SK-N-SH (cell line): ENCODE measurements around the gene EME2. TPM values are rescaled to one million over a fixed set of nuclear protein-coding genes. Genes with fewer than 3 reads are reported as not detected.

Experiments used
- CTCF ChIA-PET: fragments of 300-600, 350-600 bp; formaldehyde crosslinking; extraction: SDS; loops from one replicate; lab custom pipeline; 2021; lab: Yijun Ruan, JAX
- POLR2A ChIA-PET: fragments of 350-600 bp; sonication (Branson Sonifier 250); formaldehyde crosslinking; extraction: SDS; loops from one replicate; lab custom pipeline; 2020; ENCODE audit warnings: antibody characterized with exemption, inconsistent platforms; lab: Yijun Ruan, JAX
- DNase-seq: peaks from one replicate; pipeline ENCODE4 v3.0.0; 2012
- H2AFZ ChIP-seq: fragments of 200-600 bp; sonication (generic); 2 replicates; pipeline ENCODE4 v1.8.1; 2016; ENCODE audit warnings: antibody characterized with exemption, mild to moderate bottlenecking, low read depth
- H3F3A ChIP-seq: fragments of 200-600 bp; sonication (generic); replicated peaks from 2 replicates; pipeline ENCODE3; 2016; ENCODE audit warnings: antibody characterized with exemption, mild to moderate bottlenecking; ENCODE audit not compliant: insufficient read depth
- H3K27ac ChIP-seq, 2 experiments: fragments of 200-500 bp in 1 of 2; fragments of 200-600 bp in 1 of 2; sonication (Bioruptor generic) in 1 of 2; sonication (generic), shearing (Covaris generic) in 1 of 2; 2 replicates each; pipeline versions ENCODE4 v1.5.1 to v1.6.1; 2014 to 2016; ENCODE audit warnings: low read depth in 2 of 2, inconsistent platforms in 1 of 2, low read length in 1 of 2, mild to moderate bottlenecking in 1 of 2, mixed read lengths in 1 of 2
- H3K27me3 ChIP-seq: fragments of 200-600 bp; sonication (generic), shearing (Covaris generic); 2 replicates; pipeline ENCODE4 v1.6.1; 2016; ENCODE audit warnings: mixed run types; ENCODE audit not compliant: insufficient read depth
- H3K36me3 ChIP-seq, 2 experiments: fragments of 200-500 bp in 1 of 2; fragments of 200-600 bp in 1 of 2; sonication (Bioruptor generic) in 1 of 2; sonication (generic) in 1 of 2; replicated peaks in 1 of 2; 2 replicates each; pipeline versions ENCODE3 to v1.5.1; 2014 to 2016; ENCODE audit warnings: low read length in 1 of 2, mild to moderate bottlenecking in 1 of 2; ENCODE audit not compliant: insufficient read depth in 2 of 2, control insufficient read depth in 1 of 2
- H3K4me1 ChIP-seq, 2 experiments: fragments of 200-500 bp in 1 of 2; fragments of 200-600 bp in 1 of 2; sonication (Bioruptor generic) in 1 of 2; sonication (generic), shearing (Covaris generic) in 1 of 2; 2 replicates each; pipeline versions ENCODE4 v1.5.1 to v1.6.1; 2014 to 2016; ENCODE audit warnings: low read depth in 1 of 2, low read length in 1 of 2, mixed run types in 1 of 2; ENCODE audit not compliant: insufficient read depth in 2 of 2, control insufficient read depth in 1 of 2
- H3K4me2 ChIP-seq: fragments of 200-600 bp; sonication (generic), shearing (Covaris generic); 2 replicates; pipeline ENCODE4 v1.6.1; 2017; ENCODE audit warnings: mixed run types
- H3K4me3 ChIP-seq, 2 experiments: fragments of 200-500 bp in 1 of 2; fragments of 200-600 bp in 1 of 2; sonication (Bioruptor generic) in 1 of 2; sonication (generic), shearing (Covaris generic) in 1 of 2; 2 replicates each; pipeline versions ENCODE4 v1.5.1 to v1.8.1; 2014 to 2016; ENCODE audit warnings: low read depth in 2 of 2, inconsistent platforms in 1 of 2, low read length in 1 of 2, mild to moderate bottlenecking in 1 of 2, mixed read lengths in 1 of 2, moderate library complexity in 1 of 2
- H3K79me2 ChIP-seq: fragments of 200-600 bp; sonication (generic); 2 replicates; pipeline ENCODE4 v1.8.1; 2017; ENCODE audit warnings: mild to moderate bottlenecking; ENCODE audit not compliant: insufficient read depth
- H3K9ac ChIP-seq: fragments of 200-600 bp; sonication (generic); 2 replicates; pipeline ENCODE4 v1.6.1; 2017; ENCODE audit warnings: mixed run types
- H3K9me2 ChIP-seq: fragments of 200-600 bp; sonication (generic); 2 replicates; pipeline ENCODE4 v1.6.1; 2017; ENCODE audit warnings: mixed run types
- H3K9me3 ChIP-seq: fragments of 200-600 bp; sonication (generic); 2 replicates; pipeline ENCODE4 v1.6.1; 2017; ENCODE audit warnings: mixed run types, mild to moderate bottlenecking, moderate library complexity
- H4K20me1 ChIP-seq: fragments of 200-600 bp; sonication (generic); 2 replicates; pipeline ENCODE4 v1.6.1; 2017; ENCODE audit warnings: mild to moderate bottlenecking, mixed run types; ENCODE audit not compliant: insufficient read depth
- CHD2 ChIP-seq: fragments of 150-350 bp; IDR thresholded peaks from 2 replicates; pipeline ENCODE4 v1.6.1; 2018; ENCODE audit warnings: low read length; ENCODE audit not compliant: partially characterized antibody
- FOXJ3 ChIP-seq: sonication (generic); formaldehyde crosslinking; IDR thresholded peaks from 2 replicates; pipeline ENCODE4 v1.5.1; 2020; ENCODE audit warnings: mild to moderate bottlenecking, missing genetic modification reagents
- JUND ChIP-seq: IDR thresholded peaks from 2 replicates; pipeline ENCODE4 v1.4.0; 2012
- MXI1 ChIP-seq: IDR thresholded peaks from 2 replicates; pipeline ENCODE4 v1.6.1; 2012; ENCODE audit warnings: mild to moderate bottlenecking, low read depth, low read length, improper control_type of control experiment
- PBX3 ChIP-seq: IDR thresholded peaks from 2 replicates; pipeline ENCODE4; 2012
- RCOR1 ChIP-seq: fragments of 150-350 bp; IDR thresholded peaks from 2 replicates; pipeline ENCODE4 v1.6.1; 2017; ENCODE audit warnings: antibody characterized with exemption, low read length
- REST ChIP-seq: IDR thresholded peaks from 2 replicates; pipeline ENCODE4 v1.6.1; 2012; ENCODE audit warnings: mild to moderate bottlenecking, low read depth, low read length, moderate library complexity
- RFX5 ChIP-seq: IDR thresholded peaks from 2 replicates; pipeline ENCODE4 v1.6.1; 2012; ENCODE audit warnings: mild to moderate bottlenecking, improper control_type of control experiment, low read length
- RXRA ChIP-seq: IDR thresholded peaks from 2 replicates; pipeline ENCODE4 v1.4.0; 2012; ENCODE audit warnings: low read depth, mild to moderate bottlenecking, borderline replicate concordance
- SIN3A ChIP-seq: IDR thresholded peaks from 2 replicates; pipeline ENCODE4 v1.6.1; 2012; ENCODE audit warnings: low read depth, mild to moderate bottlenecking, low read length, moderate library complexity, borderline replicate concordance
- TEAD4 ChIP-seq: IDR thresholded peaks from 2 replicates; pipeline ENCODE4 v1.4.0; 2012; ENCODE audit warnings: mild to moderate bottlenecking, borderline replicate concordance; ENCODE audit not compliant: insufficient read depth
- USF1 ChIP-seq: IDR thresholded peaks from 2 replicates; pipeline ENCODE4 v1.4.0; 2012; ENCODE audit warnings: low read depth, borderline replicate concordance
- WGBS: methylation state at CpG from one replicate; pipeline ENCODE4 v1.1.6; 2017; ENCODE audit warnings: low lambda C conversion rate; 5-methylcytosine and 5-hydroxymethylcytosine counted together
- polyA plus RNA-seq, 3 experiments: library from polyadenylated mRNA; depleted of rRNA; stranded (reverse); fragments of >200 nt; gene quantifications; 2 replicates each; pipeline ENCODE4 v1.2.3, GENCODE V29; 2012

The EME2 gene
- polyA plus RNA-seq, 1 of the 3 experiments (the other 2 are of a cell fraction): 10.1 TPM

DNA sequence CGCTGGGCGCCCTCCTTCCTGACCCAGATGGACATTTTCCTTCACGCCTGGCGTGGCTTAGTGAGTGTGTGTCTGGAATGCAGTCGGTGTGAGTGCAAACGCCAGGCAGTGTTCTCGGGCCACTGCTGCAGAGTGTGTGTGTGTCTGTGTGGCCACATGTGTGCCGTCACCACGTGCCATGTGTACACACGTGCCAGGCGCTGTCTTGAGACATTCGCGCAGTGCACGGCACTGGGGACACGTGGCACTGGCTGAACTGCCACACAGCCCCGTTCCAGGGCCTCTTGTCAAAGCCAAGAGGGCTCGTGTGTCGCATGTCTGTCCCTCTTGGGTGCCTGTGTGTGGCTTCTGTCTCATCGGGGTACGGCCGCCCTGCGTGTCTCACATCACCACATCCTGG lies 37.8 kb upstream of the EME2 start:
- no peak overlapping the region for H3K9ac ChIP-seq
- ChIA-PET CTCF (no interaction called here), POLR2A (no interaction called here)
- DNase-seq: no peak
- no peak overlapping the region for H2AFZ ChIP-seq
- H3K79me2 ChIP-seq: 0 out of 2 replicates have a peak, but pooled peaks cover 4% of the 10 kb centered on the region
- peaks cover 45% of the 10 kb centered on the region for H3F3A ChIP-seq
- H3K9me2 ChIP-seq: no peaks in the 10 kb centered on the region
- WGBS: 99% methylated on average over 13 of the region's 22 CpGs
- no peaks in the 10 kb centered on the region for H3K4me1 ChIP-seq
- peaks cover 7 to 25% of the 10 kb centered on the region in 2 experiments for H3K36me3 ChIP-seq
- no peaks in the 10 kb centered on the region for H3K9me3 ChIP-seq
- H3K27me3 ChIP-seq: no peaks in the 10 kb centered on the region
- H3K27ac ChIP-seq: no peak overlapping the region
- H4K20me1 ChIP-seq: no peaks in the 10 kb centered on the region
- no peak for TF ChIP-seq CHD2
- TF ChIP-seq TEAD4: no peak
- TF ChIP-seq RFX5: no peak
- no peak for TF ChIP-seq REST
- TF ChIP-seq FOXJ3 (CRISPR knock-in tag): no peak
- H3K4me3 ChIP-seq: no peak overlapping the region
- H3K4me2 ChIP-seq: no peak overlapping the region

- Histone ChIP-seq H3K4me1 (no peaks in the 10 kb centered on the region), H3K9me3 (no peaks in the 10 kb centered on the region), H3K9me2 (no peaks in the 10 kb centered on the region), H3K36me3 (peaks cover 0 to 30% of the 10 kb centered on the region in 2 experiments), H3K4me3 (no peak overlapping the region), H4K20me1 (no peaks in the 10 kb centered on the region), H3F3A (peaks cover 40% of the 10 kb centered on the region), H2AFZ (no peak overlapping the region), H3K4me2 (no peak overlapping the region), H3K9ac (no peak overlapping the region), H3K27ac (no peak overlapping the region), H3K79me2 (0 out of 2 replicates have a peak, but pooled peaks cover 4% of the 10 kb centered on the region), H3K27me3 (no peaks in the 10 kb centered on the region)
- no peak for TF ChIP-seq USF1
- TF ChIP-seq RXRA: no peak
- no peak for TF ChIP-seq RCOR1
- TF ChIP-seq JUND: no peak
- TF ChIP-seq MXI1: no peak
- TF ChIP-seq SIN3A: no peak
- TF ChIP-seq RFX5: no peak
- TF ChIP-seq PBX3: no peak
- ChIA-PET CTCF (no interaction called here), POLR2A (no interaction called here)
- WGBS: 96% methylated on average over 33 of the region's 33 CpGs
- DNase-seq: no peak
These were observed 32.4 kb upstream of the EME2 start for GRCh38 chr16:1740234-1740633.
